Measurements from ENCODE around the gene BCO2. TPM values are rescaled to one million over a fixed set of nuclear protein-coding genes. Genes with fewer than 3 reads are reported as not detected.

BCO2 gene
- total and polyA plus RNA-seq, 2 experiments from 2014 or later: 0.63 to 1.1 TPM

DNA sequence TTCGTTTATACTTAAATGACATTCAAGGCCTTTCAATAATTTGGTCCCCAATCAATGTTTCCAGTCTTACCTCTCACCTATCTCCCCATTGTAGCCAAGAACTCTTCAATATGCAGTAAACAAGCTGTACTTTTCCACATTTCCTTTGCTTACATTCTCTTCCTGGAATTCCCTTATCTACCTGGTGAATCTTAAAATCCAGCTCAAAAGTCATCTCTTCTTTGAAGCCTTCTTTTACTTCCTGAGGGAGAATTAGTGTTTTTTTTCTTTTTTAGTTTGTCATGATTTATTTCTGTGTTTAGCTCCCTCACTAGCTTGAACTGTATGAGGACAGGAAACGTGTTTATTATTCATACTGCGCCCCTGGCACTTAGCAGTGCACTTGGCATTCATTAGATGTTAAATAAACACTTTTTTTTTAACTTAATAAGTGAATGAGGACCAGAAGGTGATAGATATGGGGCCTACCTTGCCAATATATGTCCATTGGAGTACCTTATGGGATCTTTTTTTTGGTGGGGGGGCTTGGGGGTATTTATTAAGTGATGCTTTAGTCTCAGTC lies 46.0 kb downstream of the BCO2 start (continued):
- TF ChIP-seq ZNF114 (CRISPR knock-in tag; IDR thresholded peaks at IDR 0.05) (no peak), EZH2phosphoT487 (IDR thresholded peaks at IDR 0.05; ENCODE audit: unreplicated experiment) (no peak), EZH2 (IDR thresholded peaks at IDR 0.05; ENCODE audit: low read depth, unreplicated experiment) (no peak)
- TF ChIP-seq, protein P1, sequence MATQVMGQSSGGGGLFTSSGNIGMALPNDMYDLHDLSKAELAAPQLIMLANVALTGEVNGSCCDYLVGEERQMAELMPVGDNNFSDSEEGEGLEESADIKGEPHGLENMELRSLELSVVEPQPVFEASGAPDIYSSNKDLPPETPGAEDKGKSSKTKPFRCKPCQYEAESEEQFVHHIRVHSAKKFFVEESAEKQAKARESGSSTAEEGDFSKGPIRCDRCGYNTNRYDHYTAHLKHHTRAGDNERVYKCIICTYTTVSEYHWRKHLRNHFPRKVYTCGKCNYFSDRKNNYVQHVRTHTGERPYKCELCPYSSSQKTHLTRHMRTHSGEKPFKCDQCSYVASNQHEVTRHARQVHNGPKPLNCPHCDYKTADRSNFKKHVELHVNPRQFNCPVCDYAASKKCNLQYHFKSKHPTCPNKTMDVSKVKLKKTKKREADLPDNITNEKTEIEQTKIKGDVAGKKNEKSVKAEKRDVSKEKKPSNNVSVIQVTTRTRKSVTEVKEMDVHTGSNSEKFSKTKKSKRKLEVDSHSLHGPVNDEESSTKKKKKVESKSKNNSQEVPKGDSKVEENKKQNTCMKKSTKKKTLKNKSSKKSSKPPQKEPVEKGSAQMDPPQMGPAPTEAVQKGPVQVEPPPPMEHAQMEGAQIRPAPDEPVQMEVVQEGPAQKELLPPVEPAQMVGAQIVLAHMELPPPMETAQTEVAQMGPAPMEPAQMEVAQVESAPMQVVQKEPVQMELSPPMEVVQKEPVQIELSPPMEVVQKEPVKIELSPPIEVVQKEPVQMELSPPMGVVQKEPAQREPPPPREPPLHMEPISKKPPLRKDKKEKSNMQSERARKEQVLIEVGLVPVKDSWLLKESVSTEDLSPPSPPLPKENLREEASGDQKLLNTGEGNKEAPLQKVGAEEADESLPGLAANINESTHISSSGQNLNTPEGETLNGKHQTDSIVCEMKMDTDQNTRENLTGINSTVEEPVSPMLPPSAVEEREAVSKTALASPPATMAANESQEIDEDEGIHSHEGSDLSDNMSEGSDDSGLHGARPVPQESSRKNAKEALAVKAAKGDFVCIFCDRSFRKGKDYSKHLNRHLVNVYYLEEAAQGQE (IDR thresholded peaks at IDR 0.05; ENCODE audit: unreplicated experiment): no peak

DNA sequence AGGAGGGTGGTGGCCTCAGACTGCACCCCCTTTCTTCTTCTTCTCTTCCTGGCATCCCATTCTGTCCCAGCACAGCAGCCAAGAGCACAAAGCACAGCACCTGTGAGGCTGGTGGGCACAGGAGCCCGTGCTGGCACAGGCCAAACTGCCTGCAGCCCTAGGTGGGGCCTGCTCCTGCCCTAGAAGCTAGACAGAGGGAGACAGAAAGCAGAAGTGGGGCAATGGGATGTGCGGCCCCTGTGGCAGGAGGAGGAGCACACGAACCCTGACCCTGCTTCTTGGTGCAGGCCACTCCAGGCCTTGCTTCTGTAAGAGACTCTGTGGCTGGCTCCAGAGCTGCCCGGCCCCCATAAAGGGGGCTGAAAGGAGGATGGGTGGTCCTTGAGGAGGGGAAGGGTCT lies 47.0 kb downstream of the BCO2 start:
- Mint-ChIP-seq H3K4me3 (no peak overlapping the region), H3K9me3 (no peaks in the 10 kb centered on the region), H3K27ac (no peak overlapping the region), H3K27me3 (ENCODE audit: insufficient read depth, low read depth, poor library complexity) (peaks cover 9% of the 10 kb centered on the region), H3K36me3 (ENCODE audit: low read depth) (no peaks in the 10 kb centered on the region), H3K4me1 (peaks cover 4% of the 10 kb centered on the region)
- no peak overlapping the region for H3K4me3 ChIP-seq
- H3K4me1 ChIP-seq (ENCODE audit: insufficient read depth): peaks cover 3% of the 10 kb centered on the region; the same call in 1 of the 2 replicates
- no peaks in the 10 kb centered on the region for H3K9me2 ChIP-seq (ENCODE audit: insufficient read depth)
- H3K27me3 ChIP-seq (ENCODE audit: insufficient read depth): no peaks in the 10 kb centered on the region; the same call in 1 of the 2 replicates
- no peak overlapping the region for H3K27ac ChIP-seq (ENCODE audit: low read depth)
- DNase-seq (ENCODE audit: low spot score) (no peak), ATAC-seq (no peak)
- H3K36me3 ChIP-seq (ENCODE audit: insufficient read depth): no peaks in the 10 kb centered on the region
- H3K79me2 ChIP-seq (replicated peaks; ENCODE audit: insufficient read depth): peaks cover 7% of the 10 kb centered on the region
- no peaks in the 10 kb centered on the region for H4K20me1 ChIP-seq (replicated peaks; ENCODE audit: insufficient read depth)
- H3F3A ChIP-seq (replicated peaks; ENCODE audit: low read depth): no peaks in the 10 kb centered on the region
- no peak for TF ChIP-seq EZH2phosphoT487 (IDR thresholded peaks at IDR 0.05; ENCODE audit: unreplicated experiment)
- no peak for TF ChIP-seq STAT1 (IDR thresholded peaks at IDR 0.05; ENCODE audit: unreplicated experiment)
- TF ChIP-seq NANOG (IDR thresholded peaks at IDR 0.05; ENCODE audit: borderline replicate concordance): no peak
- TF ChIP-seq JUNB (IDR thresholded peaks at IDR 0.05; ENCODE audit: unreplicated experiment): no peak
- TF ChIP-seq, protein P2, sequence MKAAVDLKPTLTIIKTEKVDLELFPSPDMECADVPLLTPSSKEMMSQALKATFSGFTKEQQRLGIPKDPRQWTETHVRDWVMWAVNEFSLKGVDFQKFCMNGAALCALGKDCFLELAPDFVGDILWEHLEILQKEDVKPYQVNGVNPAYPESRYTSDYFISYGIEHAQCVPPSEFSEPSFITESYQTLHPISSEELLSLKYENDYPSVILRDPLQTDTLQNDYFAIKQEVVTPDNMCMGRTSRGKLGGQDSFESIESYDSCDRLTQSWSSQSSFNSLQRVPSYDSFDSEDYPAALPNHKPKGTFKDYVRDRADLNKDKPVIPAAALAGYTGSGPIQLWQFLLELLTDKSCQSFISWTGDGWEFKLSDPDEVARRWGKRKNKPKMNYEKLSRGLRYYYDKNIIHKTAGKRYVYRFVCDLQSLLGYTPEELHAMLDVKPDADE (IDR thresholded peaks at IDR 0.05): no peak
- TF ChIP-seq ZNF331 (CRISPR knock-in tag; IDR thresholded peaks at IDR 0.05; ENCODE audit: low read depth): no peak
- no peak for TF ChIP-seq CREB1 (CRISPR knock-in tag; IDR thresholded peaks at IDR 0.05; ENCODE audit: low read depth)
- TF ChIP-seq ZNF114 (CRISPR knock-in tag; IDR thresholded peaks at IDR 0.05): no peak
- TF ChIP-seq, protein P3, sequence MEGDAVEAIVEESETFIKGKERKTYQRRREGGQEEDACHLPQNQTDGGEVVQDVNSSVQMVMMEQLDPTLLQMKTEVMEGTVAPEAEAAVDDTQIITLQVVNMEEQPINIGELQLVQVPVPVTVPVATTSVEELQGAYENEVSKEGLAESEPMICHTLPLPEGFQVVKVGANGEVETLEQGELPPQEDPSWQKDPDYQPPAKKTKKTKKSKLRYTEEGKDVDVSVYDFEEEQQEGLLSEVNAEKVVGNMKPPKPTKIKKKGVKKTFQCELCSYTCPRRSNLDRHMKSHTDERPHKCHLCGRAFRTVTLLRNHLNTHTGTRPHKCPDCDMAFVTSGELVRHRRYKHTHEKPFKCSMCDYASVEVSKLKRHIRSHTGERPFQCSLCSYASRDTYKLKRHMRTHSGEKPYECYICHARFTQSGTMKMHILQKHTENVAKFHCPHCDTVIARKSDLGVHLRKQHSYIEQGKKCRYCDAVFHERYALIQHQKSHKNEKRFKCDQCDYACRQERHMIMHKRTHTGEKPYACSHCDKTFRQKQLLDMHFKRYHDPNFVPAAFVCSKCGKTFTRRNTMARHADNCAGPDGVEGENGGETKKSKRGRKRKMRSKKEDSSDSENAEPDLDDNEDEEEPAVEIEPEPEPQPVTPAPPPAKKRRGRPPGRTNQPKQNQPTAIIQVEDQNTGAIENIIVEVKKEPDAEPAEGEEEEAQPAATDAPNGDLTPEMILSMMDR (conservative IDR thresholded peaks at IDR 0.05; ENCODE audit: low read depth in 2 of 2): no peak
- no peak for TF ChIP-seq POLR2AphosphoS5 (IDR thresholded peaks at IDR 0.05; ENCODE audit: low read depth)
- H2AFZ ChIP-seq: no peak overlapping the region
- H3K4me2 ChIP-seq: no peak overlapping the region

All from GM23338 (cell line).